Measurements from ENCODE around the gene MED27. TPM values are rescaled to one million over a fixed set of nuclear protein-coding genes. Genes with fewer than 3 reads are reported as not detected.

Gene MED27
- total RNA-seq, 1 donor from 2014 or later, result 15.7 TPM

DNA sequence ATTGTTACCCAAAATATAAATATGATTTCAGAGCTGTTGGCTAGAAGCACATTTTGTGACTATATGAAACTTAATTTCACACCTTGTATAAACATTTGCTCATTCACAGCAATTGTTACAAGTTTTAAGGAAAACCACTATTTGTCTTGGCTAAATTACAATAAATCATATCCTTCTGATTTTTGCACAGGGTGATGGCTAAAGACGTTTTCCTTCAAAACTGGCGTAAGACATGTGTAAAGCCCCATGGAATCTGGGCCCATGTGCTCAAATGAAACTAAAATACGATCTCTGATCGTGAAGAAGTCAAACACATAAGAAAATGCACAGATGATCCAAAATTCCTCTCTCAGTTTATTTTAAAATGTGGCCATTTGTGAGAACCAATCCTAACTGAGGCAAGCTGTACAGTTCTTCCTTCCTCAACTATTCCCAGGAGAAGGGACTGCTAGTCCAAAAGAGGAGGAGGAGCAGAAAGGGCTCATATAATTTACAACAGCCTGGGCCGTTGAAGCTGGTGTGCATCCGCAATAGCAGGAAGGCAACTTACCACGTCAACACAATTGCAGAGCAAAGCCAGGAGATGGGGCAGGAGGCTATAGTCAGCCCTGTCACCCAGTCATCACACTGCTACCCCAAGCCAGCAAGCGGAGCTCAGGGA lies 98.4 kb downstream of the MED27 start:
- Histone ChIP-seq H3K4me3 (no peak overlapping the region), H3K36me3 (no peaks in the 10 kb centered on the region), H3K4me1 (peaks cover 12% of the 10 kb centered on the region), H3K27ac (no peak overlapping the region), H3K27me3 (ENCODE audit: low read depth) (no peaks in the 10 kb centered on the region), H3K9me3 (no peaks in the 10 kb centered on the region)
- ATAC-seq, result no peak
- intact Hi-C loops (cut with DNase I), result no loop called here
- TF ChIP-seq CTCF (IDR thresholded peaks at IDR 0.05), result no peak
- no peak for DNase-seq

DNA sequence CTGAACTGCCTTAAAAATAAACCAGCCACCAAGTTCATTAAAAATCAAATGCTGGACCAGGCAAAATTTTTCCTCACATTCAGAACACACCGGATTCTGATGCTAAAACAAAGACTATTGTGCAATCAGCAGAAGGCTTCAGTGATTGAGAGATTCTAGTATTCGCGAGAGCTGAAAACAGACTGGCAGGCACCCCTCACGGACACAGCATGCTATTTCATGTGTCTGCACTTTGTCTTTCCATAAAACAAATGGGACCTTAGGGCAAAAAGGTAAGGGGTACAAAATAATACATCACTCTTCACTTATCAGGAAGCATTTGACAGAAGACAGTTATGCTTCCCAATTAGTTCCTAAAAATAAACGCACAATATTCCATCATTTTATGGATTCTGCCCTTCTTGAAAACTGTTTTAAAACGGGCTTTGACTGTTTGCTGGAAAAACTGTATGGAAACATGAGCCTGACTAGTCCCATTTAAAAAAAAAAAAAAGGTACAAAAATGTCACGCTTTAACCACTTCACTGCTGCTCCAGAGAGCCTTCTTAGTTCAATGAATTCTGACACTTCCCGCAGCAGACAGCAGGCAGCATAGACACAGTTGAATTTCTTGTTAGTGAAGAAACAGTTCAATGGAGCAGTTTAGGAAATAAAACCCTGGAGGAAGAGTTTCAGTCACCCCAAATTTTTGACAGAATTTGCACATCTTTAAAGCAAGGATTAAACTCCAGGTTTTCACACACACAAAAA lies 99.2 kb downstream of the MED27 start:
- intact Hi-C loops (cut with DNase I), result no loop called here
- peaks cover 20% of the 10 kb centered on the region for H3K4me1 ChIP-seq
- H3K36me3 ChIP-seq, result no peaks in the 10 kb centered on the region
- H3K9me3 ChIP-seq, result no peaks in the 10 kb centered on the region
- no peak overlapping the region for H3K4me3 ChIP-seq
- no peak for ATAC-seq
- no peaks in the 10 kb centered on the region for H3K27me3 ChIP-seq (ENCODE audit: low read depth)
- TF ChIP-seq CTCF (IDR thresholded peaks at IDR 0.05), result no peak
- H3K27ac ChIP-seq, result no peak overlapping the region
- DNase-seq, result no peak

DNA sequence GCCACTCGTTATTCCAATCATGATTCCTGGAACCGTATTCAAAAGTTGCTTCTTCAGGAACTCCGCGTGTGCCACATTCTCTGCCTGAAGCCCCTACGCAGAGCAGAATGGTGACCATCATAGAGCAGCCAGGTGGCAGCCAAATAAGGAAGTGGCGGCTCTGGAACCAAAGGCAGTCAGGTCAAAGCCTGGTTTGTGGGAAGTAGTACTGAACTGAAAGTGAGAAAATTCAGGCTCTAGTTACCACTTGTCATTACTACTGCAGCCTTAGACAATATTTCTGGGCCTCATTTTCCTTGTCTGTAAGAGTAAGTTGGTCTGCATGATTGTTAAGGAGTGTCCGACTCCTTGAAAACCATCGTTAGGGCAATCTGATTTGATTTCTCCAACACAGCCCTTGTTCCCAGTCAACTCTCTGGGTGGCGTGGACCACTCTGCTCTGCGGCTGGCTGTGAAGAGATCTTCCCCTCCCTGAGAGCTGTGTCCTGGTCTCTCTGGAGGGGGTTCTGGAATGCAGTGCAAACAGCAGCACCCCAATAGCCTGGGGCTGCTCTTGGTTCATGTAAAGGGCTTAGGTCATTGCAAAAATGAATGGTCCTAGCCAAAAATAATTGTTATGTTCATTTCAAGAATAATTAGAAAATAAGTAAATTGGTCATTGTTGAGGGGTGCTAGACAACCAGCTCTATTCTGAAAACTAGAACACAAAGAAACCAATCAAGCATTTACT lies 102.4 kb downstream of the MED27 start:
- ATAC-seq, result no peak

GRCh38 chr9:131976157-131977108 lies 103.2 kb downstream of the MED27 start:
- no peaks in the 10 kb centered on the region for H3K9me3 ChIP-seq
- no peaks in the 10 kb centered on the region for H3K27me3 ChIP-seq (ENCODE audit: low read depth)
- no peak overlapping the region for H3K4me3 ChIP-seq
- TF ChIP-seq CTCF (IDR thresholded peaks at IDR 0.05), result no peak
- intact Hi-C loops (cut with DNase I), result no loop called here
- ATAC-seq (no peak), DNase-seq (no peak)
- H3K36me3 ChIP-seq, result no peaks in the 10 kb centered on the region
- no peak overlapping the region for H3K27ac ChIP-seq
- peaks cover 20% of the 10 kb centered on the region for H3K4me1 ChIP-seq

More for the DNA sequence above, 102.4 kb downstream of the MED27 start:
- H3K36me3 ChIP-seq, result no peaks in the 10 kb centered on the region
- H3K27ac ChIP-seq, result no peak overlapping the region
- no peaks in the 10 kb centered on the region for H3K27me3 ChIP-seq (ENCODE audit: low read depth)
- intact Hi-C loops (cut with DNase I), result no loop called here
- H3K9me3 ChIP-seq, result no peaks in the 10 kb centered on the region
- H3K4me3 ChIP-seq, result no peak overlapping the region
- peaks cover 20% of the 10 kb centered on the region for H3K4me1 ChIP-seq
- DNase-seq, result no peak
- TF ChIP-seq CTCF (IDR thresholded peaks at IDR 0.05), result no peak

DNA sequence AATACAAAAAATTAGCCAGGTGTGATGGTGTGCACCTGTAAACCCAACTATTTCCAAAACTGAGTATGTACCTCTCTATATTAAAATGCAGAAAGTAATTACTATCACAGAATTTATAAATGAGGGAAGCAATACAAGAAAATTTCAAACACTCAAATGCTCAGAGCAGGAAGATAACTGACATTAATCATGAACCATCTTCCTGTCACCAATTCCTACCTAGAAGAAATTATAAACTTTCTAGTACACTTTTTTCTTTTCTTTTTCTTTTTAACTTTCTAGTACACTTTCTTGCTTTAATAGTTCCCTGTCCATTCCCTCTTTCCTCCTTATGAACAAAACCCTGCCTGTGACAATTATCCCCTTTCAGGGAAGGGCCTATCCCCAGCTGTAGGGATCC lies 106.8 kb downstream of the MED27 start:
- no peak for DNase-seq
- Histone ChIP-seq H3K27me3 (ENCODE audit: low read depth) (no peaks in the 10 kb centered on the region), H3K36me3 (no peaks in the 10 kb centered on the region), H3K4me3 (no peak overlapping the region), H3K9me3 (no peaks in the 10 kb centered on the region), H3K27ac (no peak overlapping the region), H3K4me1 (peaks cover 20% of the 10 kb centered on the region)
- ATAC-seq, result no peak
- intact Hi-C loops (cut with DNase I), result no loop called here
- TF ChIP-seq CTCF (IDR thresholded peaks at IDR 0.05), result no peak
